Heart right ventricle (tissue), 16 donors: ENCODE data around the gene NUPR2. TPM values are rescaled to one million over a fixed set of nuclear protein-coding genes. Genes with fewer than 3 reads are reported as not detected.
"Not testable (repeated sequence)": the region's sequence is repeated elsewhere in the genome, so short reads cannot be mapped to it uniquely, and the experiment has no call there.

Source experiments
- ATAC-seq, 8 donors: fragments of 200-7000 bp; cut with Tn5 transposase; one replicate each; pipeline ENCODE4 v1.9.1; 2020; ENCODE audit warnings: mild to moderate bottlenecking in 8 of 8, moderate library complexity in 8 of 8, moderate number of reproducible peaks in 1 of 8
- DNase-seq, 2 donors: peaks; one replicate each; pipeline ENCODE4 v3.0.0-alpha.2; 2020
- H3K27ac ChIP-seq, 10 donors: fragments of 200-600 bp; sonication (generic) in 2 of 10; one replicate each; pipeline versions ENCODE4 v1.5.0 to v1.8.0; 2020 to 2022; ENCODE audit warnings: mild to moderate bottlenecking in 3 of 10
- H3K27me3 ChIP-seq, 7 donors: fragments of 200-600 bp; one replicate each; pipeline ENCODE4 v1.8.0; 2021 to 2022; ENCODE audit warnings: mild to moderate bottlenecking in 2 of 7
- H3K36me3 ChIP-seq, 9 donors: fragments of 200-600 bp; sonication (generic) in 1 of 9; one replicate each; pipeline versions ENCODE4 v1.5.0 to v1.8.0; 2020 to 2022; ENCODE audit warnings: mild to moderate bottlenecking in 2 of 9
- H3K4me1 ChIP-seq, 9 donors: fragments of 200-600 bp; sonication (generic) in 1 of 9; one replicate each; pipeline versions ENCODE4 v1.5.0 to v1.8.0; 2020 to 2022; ENCODE audit warnings: mild to moderate bottlenecking in 4 of 9
- H3K4me3 ChIP-seq, 10 donors: fragments of 200-600 bp; sonication (generic) in 2 of 10; one replicate each; pipeline versions ENCODE4 v1.5.0 to v1.8.0; 2020 to 2022; ENCODE audit warnings: mild to moderate bottlenecking in 7 of 10, moderate library complexity in 2 of 10
- H3K9me3 ChIP-seq, 11 donors: fragments of 200-600 bp in 10 of 11; sonication (generic) in 2 of 11; one replicate each; pipeline versions ENCODE4 v1.5.0 to v1.8.0; 2013 to 2022; ENCODE audit warnings: mild to moderate bottlenecking in 2 of 11, control low read depth in 1 of 11, moderate library complexity in 1 of 11
- WGBS, 2 donors: extraction: QIAGEN DNeasy Blood & Tissue Kit; methylation state at CpG; one replicate each; pipeline ENCODE4 v1.1.7; 2013; ENCODE audit warnings: inconsistent platforms in 1 of 2; 5-methylcytosine and 5-hydroxymethylcytosine counted together
- intact Hi-C, 10 donors: fragments of 100-400 bp; cut with DNase I; formaldehyde crosslinking; loops; one replicate each; pipeline versions ENCODE4 v1.11.1 to v1.14.2; 2022
- polyA plus RNA-seq, 2 donors: library from polyadenylated mRNA; stranded (reverse); fragments of 200-250 nt; gene quantifications; one replicate each; pipeline ENCODE4 v1.2.3, GENCODE V29; 2013
- total RNA-seq, 10 donors: library from RNA; stranded (reverse); fragmentation: NEBNext Ultra II Directional in 3 of 10; extraction: Animal tissue kit (Norgen Biotek cat#: 25700) in 3 of 10; gene quantifications; one replicate each; pipeline versions ENCODE4 v1.2.1 to v1.2.4, GENCODE V29; 2021 to 2023
- TF ChIP-seq, protein P1 (sequence below), 9 donors: fragments of 200-600 bp; sonication (generic) in 2 of 9; IDR thresholded peaks; one replicate each; pipeline versions ENCODE4 v1.5.0 to v1.8.0; 2021 to 2022; ENCODE audit warnings: antibody characterized with exemption in 9 of 9, mild to moderate bottlenecking in 5 of 9, moderate library complexity in 1 of 9
- donor health status: Arrhythmogenic right ventricular cardiomyopathy.
- donor health status: ischemic (EF 13 %, LVEDD 7.1; RV severe dilation, severe dysfunction).
- donor health status: healthy with polysubstance abuse.
- donor health status: DM: no; HTN: yes; CAD: no.
- donor health status: DM: no; HTN: no; CAD: no.
- donor health status: ischemic (EF 25% LVEDD 6.9; RV normal size, moderate dysfunction).
- donor health status: ischemic (EF 25% LVEDD 5.7; RV mildly dilated, moderate dysfunction).
- donor health status: healthy.
- donor health status: DM: yes; HTN: yes; CAD: no.
- donor health status: Ischemic cardiomyopathy.
- donor health status: ischemic (EF 35%, LVEDD 5.7; RV mildly dilated, moderate dysfunction).
- donor health status: nonischemic (EF 11% LVEDD 7.7; RV severe dilation, severe dysfunction).
- donor health status: DM: yes; HTN: yes; CAD: no.
- donor health status: PGD.
- donor health status: ischemic (EF 29% LVEDD 5.4; RV normal size, mild dysfunction).
- donor health status: nonischemic (EF 23%, LVEDD 6.1; RV moderate dilation, normal function).

Gene NUPR2
- total and polyA plus RNA-seq, 12 donors = not detected

DNA sequence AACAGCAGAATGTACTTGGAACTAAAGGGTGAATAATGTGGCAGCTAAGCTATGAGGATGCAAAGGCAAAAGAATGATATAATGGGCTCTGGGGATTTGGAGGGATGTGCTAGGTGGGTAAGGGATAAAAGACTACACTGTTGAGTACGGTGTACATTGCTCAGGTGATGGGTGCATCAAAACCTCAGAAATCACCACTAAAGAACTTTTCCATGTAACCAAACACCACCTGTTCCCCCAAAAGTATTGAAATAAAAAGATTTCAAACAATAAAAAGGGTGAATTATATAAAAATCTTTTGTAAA is 8.3 kb downstream of the NUPR2 start:
- intact Hi-C loops = loop anchor here in 1 of 10 donors (5.0 kb wide), 1 partner anchor 56 kb away; the partner anchor contains the start of genes CCT6A and PSPH
- Histone ChIP-seq H3K4me1 (peaks cover 9 to 28% (median 14%) of the 10 kb centered on the region in 9 donors), H3K4me3 (no peak overlapping the region), H3K27ac (no peak overlapping the region), H3K36me3 (peaks cover 0 to 23% (median 12%) of the 10 kb centered on the region in 9 donors), H3K9me3 (no peaks in the 10 kb centered on the region), H3K27me3 (peaks cover 0 to 10% (median 0%) of the 10 kb centered on the region in 7 donors)
- 90 to 97% methylated on average over 1 of the region's 1 CpG for WGBS, 2 donors
- ATAC-seq = no peak
- DNase-seq = no peak
- TF ChIP-seq, protein P1, sequence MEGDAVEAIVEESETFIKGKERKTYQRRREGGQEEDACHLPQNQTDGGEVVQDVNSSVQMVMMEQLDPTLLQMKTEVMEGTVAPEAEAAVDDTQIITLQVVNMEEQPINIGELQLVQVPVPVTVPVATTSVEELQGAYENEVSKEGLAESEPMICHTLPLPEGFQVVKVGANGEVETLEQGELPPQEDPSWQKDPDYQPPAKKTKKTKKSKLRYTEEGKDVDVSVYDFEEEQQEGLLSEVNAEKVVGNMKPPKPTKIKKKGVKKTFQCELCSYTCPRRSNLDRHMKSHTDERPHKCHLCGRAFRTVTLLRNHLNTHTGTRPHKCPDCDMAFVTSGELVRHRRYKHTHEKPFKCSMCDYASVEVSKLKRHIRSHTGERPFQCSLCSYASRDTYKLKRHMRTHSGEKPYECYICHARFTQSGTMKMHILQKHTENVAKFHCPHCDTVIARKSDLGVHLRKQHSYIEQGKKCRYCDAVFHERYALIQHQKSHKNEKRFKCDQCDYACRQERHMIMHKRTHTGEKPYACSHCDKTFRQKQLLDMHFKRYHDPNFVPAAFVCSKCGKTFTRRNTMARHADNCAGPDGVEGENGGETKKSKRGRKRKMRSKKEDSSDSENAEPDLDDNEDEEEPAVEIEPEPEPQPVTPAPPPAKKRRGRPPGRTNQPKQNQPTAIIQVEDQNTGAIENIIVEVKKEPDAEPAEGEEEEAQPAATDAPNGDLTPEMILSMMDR (IDR thresholded peaks at IDR 0.05) = no peak

DNA sequence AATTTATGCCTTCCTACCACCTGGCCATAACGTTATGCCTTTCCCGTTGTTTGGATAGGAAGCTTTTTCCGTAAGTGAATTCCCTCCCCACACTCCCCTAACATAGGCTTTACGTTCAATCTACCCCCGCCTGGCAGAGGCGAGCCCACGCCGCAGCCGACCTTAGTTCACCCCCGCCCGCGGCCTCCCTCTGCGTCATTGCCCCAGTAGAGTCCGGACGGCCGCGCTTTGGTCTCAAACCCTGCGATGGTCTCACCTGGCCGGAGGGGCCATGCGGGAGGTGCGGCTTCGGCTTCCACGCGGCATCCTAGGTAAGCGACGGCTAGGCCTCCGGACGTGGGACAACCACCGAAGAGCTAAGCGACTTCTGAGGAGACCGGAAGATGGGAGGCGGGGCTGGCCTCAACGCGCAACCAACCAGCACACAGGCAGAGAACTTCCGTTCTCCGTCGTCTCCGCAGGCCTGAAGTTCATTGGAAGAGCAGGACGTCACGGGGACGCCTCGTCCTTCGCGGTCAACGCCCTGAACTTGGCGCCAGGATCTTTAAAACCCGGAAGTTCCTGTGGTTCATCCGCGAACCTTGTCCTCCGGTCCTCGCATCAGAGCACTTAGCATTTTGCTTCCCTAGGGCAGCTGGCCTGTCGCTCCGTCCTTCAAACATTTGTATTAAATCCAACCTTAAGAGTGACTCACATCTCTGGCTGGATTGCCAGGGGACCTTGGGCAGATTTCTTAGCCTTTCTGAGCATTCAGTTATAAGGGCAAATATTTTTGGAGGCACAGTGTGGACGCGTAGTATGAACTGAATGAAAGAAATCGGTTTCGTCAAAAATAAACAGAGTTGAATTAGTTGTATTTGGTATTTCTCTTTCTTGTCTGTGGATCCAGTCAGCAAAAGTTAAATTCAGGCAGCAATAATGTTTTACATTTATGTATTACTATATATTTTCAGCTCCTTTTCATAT is 9.8 kb downstream of the NUPR2 start, which contains the start of gene CHCHD2:
CHCHD2 (minus strand) TSS at position 369 of the 966 bp plus-strand sequence; CDS start at position 306, 63 bp downstream.
- TF ChIP-seq, protein P1 (IDR thresholded peaks at IDR 0.05) = no peak
- intact Hi-C loops = loop anchor here in 1 of 10 donors (5.0 kb wide), 1 partner anchor 54 kb away; the partner anchor contains the start of genes CCT6A and PSPH
- Histone ChIP-seq H3K27me3 (peaks cover 0 to 4% (median 0%) of the 10 kb centered on the region in 7 donors), H3K4me1 (peaks cover 9 to 28% (median 14%) of the 10 kb centered on the region in 9 donors), H3K9me3 (no peaks in the 10 kb centered on the region), H3K4me3 (peak within 1 kb of the TSS; percentile 48 to 95 (median 77)), H3K36me3 (peaks cover 0 to 38% (median 28%) of the 10 kb centered on the region in 9 donors), H3K27ac (peak within 1 kb of the TSS; percentile 40 to 95 (median 90))
- peak; percentile 100 for ATAC-seq
- DNase-seq = peak; percentile 94 to 97
- 3 to 4% methylated on average over 57 of the region's 57 CpGs for WGBS, 2 donors

DNA sequence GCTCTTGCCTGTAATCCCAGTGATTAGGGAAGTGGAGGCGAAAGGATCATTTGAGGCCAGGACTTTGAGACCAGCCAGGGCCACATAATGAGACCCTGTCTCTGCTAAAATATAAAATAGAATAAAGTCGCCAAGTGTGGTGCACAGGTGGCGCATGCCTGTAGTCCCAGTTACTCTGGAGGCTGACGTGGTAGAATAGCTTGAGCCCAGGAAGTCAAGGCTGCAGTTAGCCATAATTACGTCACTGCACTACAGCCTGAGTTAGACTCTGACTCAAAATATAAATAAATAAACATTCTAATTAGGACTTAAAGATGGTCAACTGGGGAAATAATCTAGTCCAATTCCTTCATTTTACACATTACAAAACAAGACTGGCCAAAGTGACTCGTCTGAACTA is 10.7 kb downstream of the NUPR2 start:
- peak in 2 of 8 donors; percentile 23 to 38 for ATAC-seq
- 20% methylated on average over 6 of the region's 6 CpGs for WGBS, 2 donors

DNA sequence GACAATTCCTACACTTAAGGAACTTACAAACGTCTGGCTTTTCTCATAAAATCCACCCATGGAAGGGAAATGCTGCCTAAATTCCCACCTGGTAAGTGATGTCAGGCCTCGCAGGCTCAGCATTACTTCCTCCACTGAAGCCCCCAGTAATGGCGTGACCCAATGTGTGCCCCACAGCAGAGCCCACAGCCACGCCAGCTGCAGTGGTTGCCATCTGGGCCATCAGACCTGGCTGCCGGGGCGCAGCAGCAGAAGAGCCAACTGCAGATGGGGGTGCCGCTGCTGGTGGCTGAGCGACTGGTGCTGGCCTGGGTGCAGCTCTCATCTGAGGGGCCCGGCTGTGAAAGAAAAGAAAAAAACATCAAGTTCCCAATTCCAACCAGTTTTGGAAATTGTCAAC is 12.1 kb downstream of the NUPR2 start:
- 86 to 90% methylated on average over 9 of the region's 9 CpGs for WGBS, 2 donors
- intact Hi-C loops = not testable (repeated sequence)

More for the DNA sequence above, 10.7 kb downstream of the NUPR2 start:
- Histone ChIP-seq H3K27ac (peak overlapping the region in 8 of 10 donors; percentile 85 to 95 (median 92)), H3K4me1 (peaks cover 9 to 28% (median 14%) of the 10 kb centered on the region in 9 donors), H3K27me3 (peaks cover 0 to 4% (median 0%) of the 10 kb centered on the region in 7 donors), H3K4me3 (peak overlapping the region; percentile 48 to 95 (median 77)), H3K9me3 (no peaks in the 10 kb centered on the region), H3K36me3 (peaks cover 0 to 47% (median 34%) of the 10 kb centered on the region in 9 donors)
- TF ChIP-seq, protein P1 (IDR thresholded peaks at IDR 0.05) = no peak
- no peak for DNase-seq
- intact Hi-C loops = loop anchor here in 1 of 10 donors (5.0 kb wide), 1 partner anchor 53 kb away; the partner anchor contains the start of genes CCT6A and PSPH

More for the DNA sequence above, 12.1 kb downstream of the NUPR2 start:
- not testable (repeated sequence) for H3K27ac ChIP-seq, H3K9me3 ChIP-seq, H3K4me3 ChIP-seq, ATAC-seq, H3K27me3 ChIP-seq, DNase-seq
- peaks cover 0 to 60% (median 48%) of the 10 kb centered on the region in 9 donors for H3K36me3 ChIP-seq
- peaks cover 9 to 28% (median 14%) of the 10 kb centered on the region in 9 donors for H3K4me1 ChIP-seq
